A549 (cell line): ENCODE measurements around the gene HS3ST3B1. TPM values are rescaled to one million over a fixed set of nuclear protein-coding genes. Genes with fewer than 3 reads are reported as not detected.

Source experiments
- ATAC-seq, 2 experiments: fragments of 200-7000 bp in 1 of 2; fragments of >200 bp in 1 of 2; cut with Nextera tagmentation in 1 of 2; cut with Tn5 transposase in 1 of 2; 3 replicates each; pipeline versions ENCODE4 v1.8.0 to v1.9.1; 2018 to 2020; ENCODE audit warnings: mild to moderate bottlenecking in 1 of 2, moderate library complexity in 1 of 2
- CTCF ChIA-PET: fragments of 300-600 bp; sonication (Branson Sonifier 250); formaldehyde crosslinking; extraction: SDS; loops from one replicate; lab custom pipeline; 2021; ENCODE audit warnings: antibody characterized with exemption, inconsistent platforms; lab: Yijun Ruan, JAX
- POLR2A ChIA-PET: fragments of 350-600 bp; formaldehyde crosslinking; extraction: SDS; loops from one replicate; lab custom pipeline; 2021; ENCODE audit warnings: antibody characterized with exemption, inconsistent platforms; lab: Yijun Ruan, JAX
- DNase-seq, 2 experiments: peaks; one replicate each; pipeline versions ENCODE4 v3.0.0 to v3.0.0-alpha.2; 2011 to 2016; ENCODE audit warnings: low read depth in 1 of 2, low spot score in 1 of 2
- FAIRE-seq: peaks from 2 replicates; lab custom pipeline; 2011; peaks lifted over from hg19 to GRCh38; lab: Jason Lieb, UNC
- H3K27ac ChIP-seq, 2 experiments: fragments of >200 bp; sonication (Bioruptor Twin); formaldehyde crosslinking; 3 replicates each; pipeline ENCODE4 v1.5.1; 2016 to 2017
- H3K4me1 ChIP-seq: fragments of >200 bp; sonication (Bioruptor Twin); formaldehyde crosslinking; 3 replicates; pipeline ENCODE4 v1.6.1; 2016
- H3K4me2 ChIP-seq: fragments of >200 bp; sonication (Bioruptor Twin); formaldehyde crosslinking; 3 replicates; pipeline ENCODE4 v1.6.1; 2016
- H3K4me3 ChIP-seq: fragments of >200 bp; sonication (Bioruptor Twin); formaldehyde crosslinking; 3 replicates; pipeline ENCODE4 v1.5.1; 2016
- H3K9me3 ChIP-seq: fragments of >200 bp; sonication (Bioruptor Twin); formaldehyde crosslinking; 3 replicates; pipeline ENCODE4 v1.6.1; 2016
- ATOH8 ChIP-seq: fragments of 250-450 bp; sonication (Bioruptor Pico); IDR thresholded peaks from 2 replicates; pipeline ENCODE4 v1.5.0; 2020; ENCODE audit warnings: low read depth, mild to moderate bottlenecking, moderate library complexity
- BHLHE40 ChIP-seq: IDR thresholded peaks from 2 replicates; pipeline ENCODE4 v1.6.1; 2012; ENCODE audit warnings: low read depth, low read length, inconsistent platforms
- CBX2 ChIP-seq: fragments of 200-600 bp; sonication (generic); IDR thresholded peaks from 2 replicates; pipeline ENCODE4 v1.6.1; 2016; ENCODE audit warnings: low read depth, mild to moderate bottlenecking, borderline replicate concordance
- CEBPB ChIP-seq, 2 experiments: fragments of >200 bp in 1 of 2; sonication (Bioruptor Twin) in 1 of 2; formaldehyde crosslinking in 1 of 2; IDR thresholded peaks; 2 replicates each; pipeline ENCODE4 v1.6.1; 2012 to 2016
- CTCF ChIP-seq: fragments of >200 bp; sonication (Bioruptor Twin); formaldehyde crosslinking; IDR thresholded peaks from 3 replicates; pipeline ENCODE4 v1.5.1; 2016
- ELK1 ChIP-seq: fragments of 150-350 bp; IDR thresholded peaks from 2 replicates; pipeline ENCODE4 v1.6.1; 2014; ENCODE audit warnings: low read depth, mild to moderate bottlenecking, low read length
- EP300 ChIP-seq, 2 experiments: fragments of >200 bp; sonication (Bioruptor Twin); formaldehyde crosslinking; IDR thresholded peaks; 2 replicates in 1 of 2; 3 replicates in 1 of 2; pipeline ENCODE4 v1.6.1; 2016 to 2017
- HOXB13 ChIP-seq: fragments of 250-450 bp; sonication (Bioruptor Pico); IDR thresholded peaks from 2 replicates; pipeline ENCODE4 v1.5.0; 2020; ENCODE audit warnings: low read depth, mild to moderate bottlenecking, moderate library complexity
- MAFK ChIP-seq: fragments of 450-650 bp; IDR thresholded peaks from 2 replicates; pipeline ENCODE4 v1.6.1; 2014; ENCODE audit not compliant: partially characterized antibody
- MAX ChIP-seq: IDR thresholded peaks from 2 replicates; pipeline ENCODE4 v1.6.1; 2012
- MAZ ChIP-seq: fragments of 150-350 bp; IDR thresholded peaks from 2 replicates; pipeline ENCODE4 v1.6.1; 2014; ENCODE audit warnings: antibody characterized with exemption, low read depth, low read length, borderline replicate concordance
- MYC ChIP-seq: IDR thresholded peaks from 2 replicates; pipeline ENCODE4 v1.6.1; 2012; ENCODE audit warnings: mild to moderate bottlenecking, inconsistent platforms, low read length, improper control_type of control experiment, borderline replicate concordance
- NFE2L2 ChIP-seq: fragments of 150-350 bp; conservative IDR thresholded peaks from 2 replicates; pipeline ENCODE4 v1.6.1; 2014; ENCODE audit warnings: low read length
- NPAS2 ChIP-seq: fragments of 250-450 bp; sonication (Bioruptor Pico); IDR thresholded peaks from 2 replicates; pipeline ENCODE4 v1.8.0; 2022; ENCODE audit warnings: mild to moderate bottlenecking, moderate library complexity, borderline replicate concordance
- NR3C1 ChIP-seq: fragments of >200 bp; sonication (Bioruptor Twin); formaldehyde crosslinking; IDR thresholded peaks from 3 replicates; pipeline ENCODE4 v1.6.1; 2017
- PHF8 ChIP-seq: fragments of 200-600 bp; sonication (generic); IDR thresholded peaks from 2 replicates; pipeline ENCODE4 v1.6.1; 2016; ENCODE audit warnings: low read depth, mild to moderate bottlenecking, antibody characterized with exemption, moderate library complexity, borderline replicate concordance
- RFX5 ChIP-seq: fragments of 450-650 bp; IDR thresholded peaks from 2 replicates; pipeline ENCODE4 v1.7.1; 2014; ENCODE audit warnings: antibody characterized with exemption, mild to moderate bottlenecking, moderate library complexity
- RNF2 ChIP-seq: fragments of 200-600 bp; sonication (generic); IDR thresholded peaks from 2 replicates; pipeline ENCODE4 v1.6.1; 2016; ENCODE audit warnings: low read depth, mild to moderate bottlenecking, antibody characterized with exemption, moderate library complexity, borderline replicate concordance
- SMC3 ChIP-seq: fragments of >200 bp; sonication (Bioruptor Twin); formaldehyde crosslinking; IDR thresholded peaks from 3 replicates; pipeline ENCODE4 v1.6.1; 2018; ENCODE audit warnings: inconsistent platforms
- SREBF2 ChIP-seq: fragments of 450-650 bp; IDR thresholded peaks from 2 replicates; pipeline ENCODE4 v1.6.1; 2014; ENCODE audit warnings: mild to moderate bottlenecking, moderate library complexity
- TFCP2L1 ChIP-seq: fragments of 250-450 bp; sonication (Bioruptor Pico); IDR thresholded peaks from 2 replicates; pipeline ENCODE4 v1.5.0; 2021; ENCODE audit warnings: mild to moderate bottlenecking
- ZNF302 ChIP-seq: fragments of 250-450 bp; sonication (Bioruptor Pico); IDR thresholded peaks from 2 replicates; pipeline ENCODE4 v1.9.0; 2021; ENCODE audit warnings: inconsistent platforms, mild to moderate bottlenecking, moderate library complexity
- WGBS: methylation state at CpG from one replicate; pipeline ENCODE4 v1.1.6; 2017; ENCODE audit errors: missing lambda C conversion rate; 5-methylcytosine and 5-hydroxymethylcytosine counted together
- polyA plus RNA-seq, 4 experiments: library from polyadenylated mRNA; depleted of rRNA in 3 of 4; stranded (reverse); fragments of >200 nt; fragmentation: RNase III in 1 of 4; extraction: RNeasy Plus Mini Kit Qiagen cat#74134 plus additional on column Dnase treatment in 1 of 4; gene quantifications; 2 replicates in 3 of 4; 3 replicates in 1 of 4; pipeline ENCODE4 v1.2.3, GENCODE V29; 2011 to 2017
- TF ChIP-seq, protein P1 (sequence below): fragments of >200 bp; sonication (Bioruptor Twin); formaldehyde crosslinking; IDR thresholded peaks from 2 replicates; pipeline ENCODE4 v1.6.1; 2016

Gene HS3ST3B1
- polyA plus RNA-seq, 2 of the 4 experiments (the other 2 are of a cell fraction) = 0.15 to 0.44 TPM

GRCh38 chr17:14334919-14335318 is 34.0 kb downstream of the HS3ST3B1 start:
- ATAC-seq = no peak
- Histone ChIP-seq H3K4me2 (no peak overlapping the region), H3K9me3 (no peaks in the 10 kb centered on the region), H3K27ac (no peak overlapping the region), H3K4me3 (no peak overlapping the region), H3K4me1 (no peaks in the 10 kb centered on the region)
- POLR2A ChIA-PET = no interaction called here
- WGBS = 39% methylated on average over 2 of the region's 2 CpGs
- CTCF ChIA-PET = interaction anchor here (1.1 kb wide), 1 partner anchor 34 kb away, joined by 5 read pairs; the partner anchor contains the start of gene HS3ST3B1
- no peak for DNase-seq
- TF ChIP-seq CBX2 = no peak
- TF ChIP-seq ZNF302 = no peak
- TF ChIP-seq MYC = no peak
- no peak for FAIRE-seq

DNA sequence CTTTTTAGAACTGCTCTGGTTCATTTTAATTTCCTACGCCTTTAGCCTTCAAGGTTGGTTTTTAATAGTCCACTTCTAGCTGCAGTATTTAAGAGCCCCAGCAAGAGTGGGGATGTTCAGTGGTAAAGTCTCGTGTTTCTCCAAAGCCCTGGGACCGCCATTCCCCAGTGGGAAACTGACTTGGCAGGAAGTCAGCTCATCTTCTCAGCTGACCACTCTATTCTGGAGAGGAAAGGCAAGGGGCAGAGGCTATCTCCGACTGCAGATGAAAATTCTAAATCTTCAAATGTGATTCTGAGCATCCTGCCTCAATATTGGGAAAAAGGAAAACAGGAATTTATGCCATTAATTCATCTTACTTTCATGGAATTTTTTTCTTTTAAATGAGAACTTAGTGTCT is 35.5 kb downstream of the HS3ST3B1 start:
- no peaks in the 10 kb centered on the region for H3K9me3 ChIP-seq
- ChIA-PET POLR2A (no interaction called here), CTCF (no interaction called here)
- 37% methylated on average over 4 of the region's 4 CpGs for WGBS
- DNase-seq (no peak), FAIRE-seq (no peak), ATAC-seq (no peak)
- H3K27ac ChIP-seq = no peak overlapping the region
- H3K4me1 ChIP-seq = no peaks in the 10 kb centered on the region
- no peak overlapping the region for H3K4me2 ChIP-seq
- TF ChIP-seq CEBPB (IDR thresholded peaks at IDR 0.05) (no peak), NPAS2 (CRISPR knock-in tag) (no peak), RNF2 (no peak), EP300 (IDR thresholded peaks at IDR 0.05) (no peak), MAX (no peak), CTCF (no peak), MAZ (no peak), ELK1 (no peak), RFX5 (no peak), PHF8 (no peak)
- TF ChIP-seq, protein P1, sequence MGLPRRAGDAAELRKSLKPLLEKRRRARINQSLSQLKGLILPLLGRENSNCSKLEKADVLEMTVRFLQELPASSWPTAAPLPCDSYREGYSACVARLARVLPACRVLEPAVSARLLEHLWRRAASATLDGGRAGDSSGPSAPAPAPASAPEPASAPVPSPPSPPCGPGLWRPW = no peak
- no peak overlapping the region for H3K4me3 ChIP-seq

- FAIRE-seq = no peak
- POLR2A ChIA-PET = no interaction called here
Observed at GRCh38 chr17:14337596-14338079, 36.8 kb downstream of the HS3ST3B1 start.

More at GRCh38 chr17:14337596-14338079, 36.8 kb downstream of the HS3ST3B1 start:
- H3K4me3 ChIP-seq = no peak overlapping the region
- 33% methylated on average over 3 of the region's 3 CpGs for WGBS
- no peak overlapping the region for H3K27ac ChIP-seq
- H3K4me2 ChIP-seq = no peak overlapping the region
- H3K9me3 ChIP-seq = no peaks in the 10 kb centered on the region
- TF ChIP-seq SREBF2 (no peak), BHLHE40 (no peak), ELK1 (no peak), HOXB13 (no peak), MAFK (no peak), EP300 (IDR thresholded peaks at IDR 0.05) (no peak), CTCF (no peak), NFE2L2 (no peak), TFCP2L1 (CRISPR knock-in tag) (no peak), NR3C1 (no peak), ATOH8 (CRISPR knock-in tag) (no peak), SMC3 (no peak), PHF8 (no peak)
- CTCF ChIA-PET = interaction anchor here (0.7 kb wide), 1 partner anchor 10 kb away, joined by 3 read pairs; no protein-coding TSS in a partner anchor
- DNase-seq = no peak
- ATAC-seq = no peak
- no peaks in the 10 kb centered on the region for H3K4me1 ChIP-seq
